H1 (cell line): ENCODE measurements around the gene GGA1. TPM values are rescaled to one million over a fixed set of nuclear protein-coding genes. Genes with fewer than 3 reads are reported as not detected.

Source experiments
- CTCF ChIA-PET: fragments of 300-600 bp; sonication (Branson Sonifier 250); formaldehyde crosslinking; loops from one replicate; lab custom pipeline; 2021; ENCODE audit not compliant: partially characterized antibody; lab: Charles Lee
- POLR2A ChIA-PET: fragments of 300-600 bp; sonication (Branson Sonifier 250); formaldehyde crosslinking; loops from one replicate; lab custom pipeline; 2021; ENCODE audit warnings: inconsistent platforms; ENCODE audit not compliant: partially characterized antibody; lab: Charles Lee
- DNase-seq, 2 experiments: peaks; one replicate each; pipeline versions ENCODE4 v3.0.0 to v3.0.0-alpha.2; 2010 to 2022; ENCODE audit warnings: low spot score in 2 of 2, low read depth in 1 of 2, mixed read lengths in 1 of 2
- FAIRE-seq: peaks from 2 replicates; lab custom pipeline; 2011; peaks lifted over from hg19 to GRCh38; lab: Jason Lieb, UNC
- H2AFZ ChIP-seq: 2 replicates; pipeline ENCODE4 v1.8.1; 2012; ENCODE audit warnings: low read length, inconsistent platforms
- H2AK5ac ChIP-seq: 2 replicates; pipeline ENCODE4 v1.6.1; 2013; ENCODE audit warnings: low read depth, low read length
- H2BK120ac ChIP-seq: replicated peaks from 2 replicates; pipeline ENCODE3; 2013; ENCODE audit warnings: low read depth, low read length, inconsistent platforms
- H2BK12ac ChIP-seq: 2 replicates; pipeline ENCODE4 v1.6.1; 2013; ENCODE audit warnings: low read depth, low read length
- H2BK15ac ChIP-seq: 2 replicates; pipeline ENCODE4 v1.6.1; 2013; ENCODE audit warnings: low read length
- H2BK20ac ChIP-seq: 2 replicates; pipeline ENCODE4 v1.6.1; 2013; ENCODE audit warnings: low read length
- H2BK5ac ChIP-seq: 2 replicates; pipeline ENCODE4 v1.6.1; 2013; ENCODE audit warnings: low read depth, low read length
- H3K14ac ChIP-seq: 2 replicates; pipeline ENCODE4 v1.6.1; 2013; ENCODE audit warnings: inconsistent platforms; ENCODE audit not compliant: insufficient read length
- H3K18ac ChIP-seq: 2 replicates; pipeline ENCODE4 v1.6.1; 2013; ENCODE audit warnings: low read length; ENCODE audit errors: extremely low read depth
- H3K23ac ChIP-seq: 2 replicates; pipeline ENCODE4 v1.6.1; 2013; ENCODE audit warnings: inconsistent platforms; ENCODE audit not compliant: insufficient read length
- H3K23me2 ChIP-seq: 2 replicates; pipeline ENCODE4 v1.6.1; 2013; ENCODE audit warnings: low read depth, low read length
- H3K27ac ChIP-seq: 2 replicates; pipeline ENCODE4 v1.6.1; 2011; ENCODE audit warnings: low read depth, low read length, inconsistent platforms
- H3K27me3 ChIP-seq, 4 experiments: replicated peaks in 1 of 4; 1 replicate in 1 of 4; 2 replicates in 3 of 4; pipeline versions ENCODE4 v1.6.1 to v1.8.1; 2011 to 2013; ENCODE audit warnings: low read length in 3 of 4, mild to moderate bottlenecking in 3 of 4, inconsistent platforms in 2 of 4, mixed read lengths in 2 of 4, moderate library complexity in 1 of 4; ENCODE audit not compliant: control insufficient read depth in 3 of 4, insufficient read depth in 3 of 4; ENCODE audit errors: extremely low read depth in 1 of 4
- H3K36me3 ChIP-seq, 4 experiments: 2 replicates each; pipeline versions ENCODE4 v1.6.1 to v1.8.1; 2011 to 2013; ENCODE audit warnings: mild to moderate bottlenecking in 4 of 4, low read length in 3 of 4, moderate library complexity in 2 of 4, control low read depth in 1 of 4, inconsistent platforms in 1 of 4; ENCODE audit not compliant: insufficient read depth in 4 of 4, control insufficient read depth in 2 of 4
- H3K4ac ChIP-seq: replicated peaks from 2 replicates; pipeline ENCODE3; 2013; ENCODE audit warnings: low read length, low read depth, mixed read lengths, inconsistent platforms; ENCODE audit not compliant: insufficient read length
- H3K4me1 ChIP-seq, 4 experiments: replicated peaks in 1 of 4; 1 replicate in 1 of 4; 2 replicates in 3 of 4; pipeline versions ENCODE4 v1.6.1 to v1.8.1; 2011 to 2013; ENCODE audit warnings: low read length in 3 of 4, inconsistent platforms in 2 of 4, mixed read lengths in 1 of 4; ENCODE audit not compliant: insufficient read depth in 4 of 4, control insufficient read depth in 3 of 4
- H3K4me2 ChIP-seq, 2 experiments: 2 replicates each; pipeline versions ENCODE4 v1.6.1 to v1.8.1; 2011 to 2013; ENCODE audit warnings: low read depth in 2 of 2, low read length in 2 of 2, control low read depth in 1 of 2, inconsistent platforms in 1 of 2, mild to moderate bottlenecking in 1 of 2; ENCODE audit not compliant: insufficient read depth in 1 of 2
- H3K4me3 ChIP-seq, 4 experiments: fragments of 200-600, 300-600 bp in 1 of 4; sonication (generic), shearing (Covaris generic), sonication (Bioruptor Twin) in 1 of 4; 2 replicates each; pipeline versions ENCODE4 v1.5.1 to v1.8.1; 2011 to 2016; ENCODE audit warnings: low read length in 4 of 4, low read depth in 3 of 4, control low read depth in 2 of 4, inconsistent platforms in 2 of 4, mild to moderate bottlenecking in 2 of 4, mixed read lengths in 1 of 4, moderate library complexity in 1 of 4; ENCODE audit not compliant: insufficient read depth in 2 of 4; ENCODE audit errors: extremely low read depth in 1 of 4
- H3K56ac ChIP-seq: replicated peaks from 2 replicates; pipeline ENCODE3; 2013; ENCODE audit warnings: low read depth, mild to moderate bottlenecking, mixed read lengths, low read length, inconsistent platforms; ENCODE audit not compliant: insufficient read length
- H3K79me1 ChIP-seq: 2 replicates; pipeline ENCODE4 v1.6.1; 2013; ENCODE audit warnings: low read depth, low read length, control low read depth
- H3K79me2 ChIP-seq, 2 experiments: 2 replicates each; pipeline versions ENCODE4 v1.6.1 to v1.8.1; 2012 to 2013; ENCODE audit warnings: low read length in 2 of 2, mild to moderate bottlenecking in 2 of 2, inconsistent platforms in 1 of 2; ENCODE audit not compliant: insufficient read depth in 2 of 2, control insufficient read depth in 1 of 2
- H3K9ac ChIP-seq, 4 experiments: replicated peaks in 1 of 4; 1 replicate in 1 of 4; 2 replicates in 3 of 4; pipeline versions ENCODE4 v1.6.1 to v1.8.1; 2011 to 2013; ENCODE audit warnings: low read depth in 3 of 4, low read length in 3 of 4, control low read depth in 2 of 4, mild to moderate bottlenecking in 2 of 4, moderate library complexity in 2 of 4, inconsistent platforms in 1 of 4; ENCODE audit errors: extremely low read depth in 1 of 4
- H3K9me3 ChIP-seq, 2 experiments: 2 replicates each; pipeline versions ENCODE4 v1.6.1 to v1.8.1; 2012 to 2013; ENCODE audit warnings: mild to moderate bottlenecking in 2 of 2, moderate library complexity in 2 of 2, control low read depth in 1 of 2, inconsistent platforms in 1 of 2, low read depth in 1 of 2, low read length in 1 of 2, mixed read lengths in 1 of 2; ENCODE audit not compliant: insufficient read depth in 2 of 2
- H4K20me1 ChIP-seq, 2 experiments: replicated peaks in 1 of 2; 2 replicates each; pipeline versions ENCODE3 to v1.8.1; 2011 to 2013; ENCODE audit warnings: inconsistent platforms in 2 of 2, low read length in 2 of 2, mild to moderate bottlenecking in 1 of 2; ENCODE audit not compliant: insufficient read depth in 2 of 2, control insufficient read depth in 1 of 2
- H4K5ac ChIP-seq: 2 replicates; pipeline ENCODE4 v1.6.1; 2013; ENCODE audit warnings: low read length, low read depth, mixed read lengths, inconsistent platforms; ENCODE audit not compliant: insufficient read length
- H4K8ac ChIP-seq: 2 replicates; pipeline ENCODE4 v1.8.0; 2013; ENCODE audit warnings: mild to moderate bottlenecking, moderate library complexity, low read length, inconsistent platforms; ENCODE audit not compliant: insufficient read depth; ENCODE audit errors: extremely low read depth
- H4K91ac ChIP-seq: replicated peaks from 2 replicates; pipeline ENCODE3; 2013; ENCODE audit warnings: low read length, mixed read lengths, inconsistent platforms; ENCODE audit not compliant: insufficient read length
- KDM1A ChIP-seq: fragments of 200-600, 300-600 bp; sonication (generic); IDR thresholded peaks from 2 replicates; pipeline ENCODE4 v1.7.1; 2016; ENCODE audit warnings: mild to moderate bottlenecking, low read length, borderline replicate concordance
- SP2 ChIP-seq: IDR thresholded peaks from 2 replicates; pipeline ENCODE4 v1.6.1; 2012; ENCODE audit warnings: mild to moderate bottlenecking, low read length, inconsistent platforms
- WGBS, 2 experiments: shearing (Covaris generic) in 1 of 2; methylation state at CpG; one replicate each; pipeline versions ENCODE4 v1.1.6 to v1.1.7; 2013 to 2015; ENCODE audit warnings: low lambda C conversion rate in 2 of 2, mixed read lengths in 2 of 2, inconsistent platforms in 1 of 2, low coverage in 1 of 2, missing lambda C conversion rate in 1 of 2; ENCODE audit not compliant: insufficient replicate concordance in 2 of 2, insufficient coverage in 1 of 2, insufficient read length in 1 of 2; ENCODE audit errors: extremely low coverage in 1 of 2, missing lambda C conversion rate in 1 of 2; 5-methylcytosine and 5-hydroxymethylcytosine counted together
- polyA plus RNA-seq, 7 experiments: library from polyadenylated mRNA; depleted of rRNA in 3 of 7; stranded (reverse) in 5 of 7; unstranded in 2 of 7; fragments of >200 nt in 5 of 7; fragments of 200-250 nt in 2 of 7; gene quantifications; 1 replicate in 5 of 7; 2 replicates in 1 of 7; 4 replicates in 1 of 7; pipeline versions ENCODE4 v1.2.1 to v1.2.3, GENCODE V29; 2011 to 2013; ENCODE audit warnings: missing spikeins in 2 of 7, mixed read lengths in 2 of 7
- total RNA-seq: library from RNA; stranded (reverse); fragmentation: NEBNext Ultra II Directional; extraction: Animal tissue kit (Norgen Biotek cat#: 25700); gene quantifications from 2 replicates; pipeline ENCODE4 v1.2.1, GENCODE V29; 2021

GGA1 gene
- total and polyA plus RNA-seq, 2 of the 8 experiments (the other 6 are each of a cell fraction or from before 2014, with no cell fraction given) = 49.3 to 57.2 TPM

GRCh38 chr22:37604074-37604473, 4.6 kb upstream of the GGA1 start:
- FAIRE-seq (no peak), DNase-seq (no peak)
- no peak overlapping the region for H3K23ac ChIP-seq
- H3K9ac ChIP-seq = no peak overlapping the region
- no peak overlapping the region for H3K4me3 ChIP-seq
- H3K27ac ChIP-seq = no peak overlapping the region
- no peak overlapping the region for H2AK5ac ChIP-seq
- peaks cover 8% of the 10 kb centered on the region for H3K23me2 ChIP-seq
- H3K56ac ChIP-seq = no peak overlapping the region
- no peak overlapping the region for H3K4ac ChIP-seq
- H4K5ac ChIP-seq = no peak overlapping the region
- H2BK120ac ChIP-seq = no peak overlapping the region
- no peaks in the 10 kb centered on the region for H3K27me3 ChIP-seq
- H3K14ac ChIP-seq = no peak overlapping the region
- no peak overlapping the region for H3K4me2 ChIP-seq
- no peaks in the 10 kb centered on the region for H4K20me1 ChIP-seq
- H3K36me3 ChIP-seq = no peaks in the 10 kb centered on the region
- H3K4me1 ChIP-seq = peaks cover 0 to 8% (median 5%) of the 10 kb centered on the region in 4 experiments; a peak in 5 of 7 replicates
- H2BK12ac ChIP-seq = peak overlapping the region; percentile 53; the same call in 1 of the 2 replicates
- no peak overlapping the region for H2BK5ac ChIP-seq
- ChIA-PET POLR2A (interaction anchor here (0.6 to 2.0 kb wide), 3 partner anchors 9 to 33 kb away, joined by 4 to 5 read pairs (median 4); no protein-coding TSS in a partner anchor), CTCF (interaction anchor here (0.6 to 3.6 kb wide), 7 partner anchors 12 to 162 kb away, joined by 3 to 14 read pairs (median 3); no protein-coding TSS in a partner anchor)
- TF ChIP-seq SP2 (no peak), KDM1A (peak; percentile 94)
- 90% methylated on average over 5 of the region's 6 CpGs; no CpG with 5 or more reads in 1 of the 2 experiments for WGBS, 2 experiments
- no peaks in the 10 kb centered on the region for H3K9me3 ChIP-seq
- H4K8ac ChIP-seq = no peak overlapping the region
- no peaks in the 10 kb centered on the region for H3K79me2 ChIP-seq
- H2BK20ac ChIP-seq = no peak overlapping the region
- H3K18ac ChIP-seq = no peak overlapping the region
- no peak overlapping the region for H2BK15ac ChIP-seq
- no peaks in the 10 kb centered on the region for H3K79me1 ChIP-seq
- H2AFZ ChIP-seq = no peak overlapping the region
- H4K91ac ChIP-seq = no peak overlapping the region
